Caco-2 (cell line): Measurements from ENCODE around the gene MYO7A. TPM values are rescaled to one million over a fixed set of nuclear protein-coding genes. Genes with fewer than 3 reads are reported as not detected.

Experiments
- Bru-seq: library from RNA; stranded (reverse); fragments of 400-500 nt; gene quantifications from one replicate; lab custom pipeline; 2021; lab: Mats Ljungman, UMichigan
- BruChase-seq, 2 experiments: library from RNA; stranded (reverse); fragments of 400-500 nt; gene quantifications; one replicate each; lab custom pipeline; 2021; lab: Mats Ljungman, UMichigan
- BruUV-seq: library from RNA; stranded (reverse); fragments of 400-500 nt; replicated peaks from 2 replicates; lab custom pipeline; 2021; lab: Mats Ljungman, UMichigan
- CTCF ChIA-PET: fragments of 300-600 bp; sonication (Branson Sonifier 250); formaldehyde crosslinking; loops from one replicate; lab custom pipeline; 2022; ENCODE audit warnings: antibody characterized with exemption; lab: Charles Lee
- POLR2A ChIA-PET: fragments of 300-600 bp; sonication (Branson Sonifier 250); formaldehyde crosslinking; loops from one replicate; lab custom pipeline; 2022; ENCODE audit warnings: antibody characterized with exemption; lab: Charles Lee
- DNase-seq, 2 experiments: peaks; one replicate each; pipeline versions ENCODE4 v3.0.0 to v3.0.0-alpha.2; 2020 to 2022
- H3K27me3 ChIP-seq: replicated peaks from 2 replicates; pipeline ENCODE4 v1.6.0; 2011; ENCODE audit warnings: low read length; ENCODE audit not compliant: control insufficient read depth, insufficient read depth
- H3K36me3 ChIP-seq: 2 replicates; pipeline ENCODE4 v1.5.1; 2011; ENCODE audit warnings: low read length; ENCODE audit not compliant: control insufficient read depth, insufficient read depth
- H3K4me1 ChIP-seq: fragments of 250-450 bp; sonication (Bioruptor Pico); 2 replicates; pipeline ENCODE4 v1.5.1; 2020; ENCODE audit warnings: mild to moderate bottlenecking
- H3K4me3 ChIP-seq: 2 replicates; pipeline ENCODE4 v1.5.1; 2011; ENCODE audit warnings: low read depth, mild to moderate bottlenecking, control low read depth, low read length
- H3K9me3 ChIP-seq: fragments of 250-450 bp; sonication (Bioruptor Pico); 2 replicates; pipeline ENCODE4 v1.5.1; 2020; ENCODE audit warnings: mild to moderate bottlenecking, moderate library complexity
- H3K27ac Mint-ChIP-seq: one replicate; pipeline ENCODE4 v1.8.0; 2022; ENCODE audit warnings: mixed read lengths; ENCODE audit not compliant: unreplicated experiment
- H3K27me3 Mint-ChIP-seq: one replicate; pipeline ENCODE4 v1.8.0; 2022; ENCODE audit warnings: mixed read lengths; ENCODE audit not compliant: insufficient read depth, unreplicated experiment
- H3K36me3 Mint-ChIP-seq: one replicate; pipeline ENCODE4 v1.8.0; 2022; ENCODE audit warnings: mild to moderate bottlenecking, mixed read lengths; ENCODE audit not compliant: insufficient read depth, unreplicated experiment
- H3K4me1 Mint-ChIP-seq: one replicate; pipeline ENCODE4 v1.8.0; 2022; ENCODE audit warnings: low read depth, mixed read lengths; ENCODE audit not compliant: unreplicated experiment
- H3K4me3 Mint-ChIP-seq: one replicate; pipeline ENCODE4 v1.8.0; 2022; ENCODE audit warnings: mild to moderate bottlenecking, moderate library complexity, mixed read lengths; ENCODE audit not compliant: unreplicated experiment
- H3K9me3 Mint-ChIP-seq: one replicate; pipeline ENCODE4 v1.8.0; 2022; ENCODE audit warnings: mixed read lengths; ENCODE audit not compliant: unreplicated experiment
- intact Hi-C: fragments of 100-400 bp; cut with micrococcal nuclease; formaldehyde crosslinking; loops from one replicate; pipeline ENCODE4 v1.10.0; 2022; ENCODE audit not compliant: unreplicated experiment
- long read RNA-seq: library from polyadenylated mRNA; stranded (forward); transcript quantifications from one replicate; pipeline ENCODE4 v2.0.0, GENCODE V29; 2022
- total RNA-seq: library from RNA; stranded (reverse); gene quantifications from 2 replicates; pipeline ENCODE4 v1.2.3, GENCODE V29; 2022
- TF ChIP-seq, protein P1 (sequence below), 2 experiments: fragments of 200-600 bp in 1 of 2; IDR thresholded peaks; 1 replicate in 1 of 2; 2 replicates in 1 of 2; pipeline versions ENCODE4 v1.5.1 to v1.8.0; 2011 to 2022; ENCODE audit warnings: antibody characterized with exemption in 1 of 2, control low read depth in 1 of 2, inconsistent platforms in 1 of 2, low read depth in 1 of 2, low read length in 1 of 2, mild to moderate bottlenecking in 1 of 2, moderate library complexity in 1 of 2; ENCODE audit not compliant: insufficient read depth in 1 of 2, severe bottlenecking in 1 of 2, unreplicated experiment in 1 of 2

The MYO7A gene
- total RNA-seq (8.9 and 10.2 TPM in 2 replicates), Bru-seq, nascent RNA (percentile 41 among the genes with signal in this experiment), BruChase-seq, experiment 1, labeled RNA remaining after a 2-hour chase (percentile 37 among the genes with signal in this experiment), BruChase-seq, experiment 2, labeled RNA remaining after a 6-hour chase (percentile 46 among the genes with signal in this experiment)
- long read RNA-seq, partial matches to known transcripts: 4 of 8 reads
- long read RNA-seq, other reads (novel, unspliced or antisense): 4 of 8 reads

DNA sequence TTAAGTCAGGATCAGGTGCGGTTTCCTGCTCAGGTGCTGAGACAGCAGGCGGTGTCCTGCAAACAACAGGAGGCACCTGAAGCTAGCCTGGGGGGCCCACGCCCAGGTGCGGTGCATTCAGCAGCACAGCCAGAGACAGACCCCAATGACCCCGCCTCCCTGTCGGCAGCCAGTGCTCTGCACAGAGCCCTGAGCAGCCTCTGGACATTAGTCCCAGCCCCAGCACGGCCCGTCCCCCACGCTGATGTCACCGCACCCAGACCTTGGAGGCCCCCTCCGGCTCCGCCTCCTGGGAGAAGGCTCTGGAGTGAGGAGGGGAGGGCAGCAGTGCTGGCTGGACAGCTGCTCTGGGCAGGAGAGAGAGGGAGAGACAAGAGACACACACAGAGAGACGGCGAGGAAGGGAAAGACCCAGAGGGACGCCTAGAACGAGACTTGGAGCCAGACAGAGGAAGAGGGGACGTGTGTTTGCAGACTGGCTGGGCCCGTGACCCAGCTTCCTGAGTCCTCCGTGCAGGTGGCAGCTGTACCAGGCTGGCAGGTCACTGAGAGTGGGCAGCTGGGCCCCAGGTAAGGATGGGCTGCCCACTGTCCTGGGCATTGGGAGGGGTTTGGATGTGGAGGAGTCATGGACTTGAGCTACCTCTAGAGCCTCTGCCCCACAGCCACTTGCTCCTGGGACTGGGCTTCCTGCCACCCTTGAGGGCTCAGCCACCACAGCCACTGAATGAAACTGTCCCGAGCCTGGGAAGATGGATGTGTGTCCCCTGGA, at the start of gene MYO7A:
Gene MYO7A (plus strand): TSS at position 327 of the 772 bp plus-strand sequence. CDS start 2,389 bp downstream, outside the sequence.
- H3K4me1 ChIP-seq: peaks cover 10% of the 10 kb centered on the region
- H3K4me3 ChIP-seq: peak within 1 kb of the TSS; percentile 47
- intact Hi-C loops: loop anchor here (1.0 to 5.0 kb wide), 8 partner anchors 13 to 494 kb away; partner anchors contain the start of gene PAK1
- TF ChIP-seq, protein P1, sequence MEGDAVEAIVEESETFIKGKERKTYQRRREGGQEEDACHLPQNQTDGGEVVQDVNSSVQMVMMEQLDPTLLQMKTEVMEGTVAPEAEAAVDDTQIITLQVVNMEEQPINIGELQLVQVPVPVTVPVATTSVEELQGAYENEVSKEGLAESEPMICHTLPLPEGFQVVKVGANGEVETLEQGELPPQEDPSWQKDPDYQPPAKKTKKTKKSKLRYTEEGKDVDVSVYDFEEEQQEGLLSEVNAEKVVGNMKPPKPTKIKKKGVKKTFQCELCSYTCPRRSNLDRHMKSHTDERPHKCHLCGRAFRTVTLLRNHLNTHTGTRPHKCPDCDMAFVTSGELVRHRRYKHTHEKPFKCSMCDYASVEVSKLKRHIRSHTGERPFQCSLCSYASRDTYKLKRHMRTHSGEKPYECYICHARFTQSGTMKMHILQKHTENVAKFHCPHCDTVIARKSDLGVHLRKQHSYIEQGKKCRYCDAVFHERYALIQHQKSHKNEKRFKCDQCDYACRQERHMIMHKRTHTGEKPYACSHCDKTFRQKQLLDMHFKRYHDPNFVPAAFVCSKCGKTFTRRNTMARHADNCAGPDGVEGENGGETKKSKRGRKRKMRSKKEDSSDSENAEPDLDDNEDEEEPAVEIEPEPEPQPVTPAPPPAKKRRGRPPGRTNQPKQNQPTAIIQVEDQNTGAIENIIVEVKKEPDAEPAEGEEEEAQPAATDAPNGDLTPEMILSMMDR (IDR thresholded peaks at IDR 0.05; ENCODE audit: insufficient read depth in 1 of 2, low read depth in 1 of 2, low read length in 1 of 2, severe bottlenecking in 1 of 2, unreplicated experiment in 1 of 2): no peak
- peaks cover 17% of the 10 kb centered on the region for H3K36me3 Mint-ChIP-seq
- peak; percentile 98 to 99 for DNase-seq
- H3K27me3 ChIP-seq: no peaks in the 10 kb centered on the region
- peak within 1 kb of the TSS; percentile 69 for H3K4me3 Mint-ChIP-seq
- no peaks in the 10 kb centered on the region for H3K9me3 Mint-ChIP-seq
- no peaks in the 10 kb centered on the region for H3K27me3 Mint-ChIP-seq
- ChIA-PET POLR2A (interaction anchor here (0.6 kb wide), 2 partner anchors 16 to 55 kb away, joined by 3 read pairs; no protein-coding TSS in a partner anchor), CTCF (interaction anchor here (0.7 to 3.3 kb wide), 26 partner anchors 9 to 421 kb away, joined by 3 to 116 read pairs (median 4); partner anchors contain the start of gene CAPN5)
- no peaks in the 10 kb centered on the region for H3K36me3 ChIP-seq
- H3K9me3 ChIP-seq: no peaks in the 10 kb centered on the region
- BruUV-seq: TSS peak; percentile 71
- peaks cover 19% of the 10 kb centered on the region for H3K4me1 Mint-ChIP-seq
- H3K27ac Mint-ChIP-seq: peak within 1 kb of the TSS; percentile 72

DNA sequence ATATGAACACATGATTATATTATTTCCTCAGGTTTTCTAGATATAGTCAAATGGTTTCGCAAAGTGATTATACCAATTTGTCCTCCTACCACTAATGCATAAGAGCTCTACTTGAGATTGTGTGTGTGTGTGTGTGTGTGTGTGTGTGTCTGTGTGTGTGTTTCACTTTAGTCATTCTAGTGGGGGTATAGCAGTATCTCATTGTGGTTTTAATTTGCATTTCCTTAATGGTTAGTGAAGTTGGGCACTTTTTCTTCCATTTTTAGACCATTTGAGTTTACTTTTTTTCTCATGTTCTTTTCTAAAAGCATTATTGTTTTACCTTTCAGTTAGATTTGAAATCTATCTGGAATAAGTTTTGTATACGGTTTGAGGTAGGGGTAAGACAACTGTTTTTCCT, 48.4 kb upstream of the MYO7A start:
- Mint-ChIP-seq H3K27me3 (no peaks in the 10 kb centered on the region), H3K36me3 (no peaks in the 10 kb centered on the region), H3K4me3 (no peak overlapping the region), H3K27ac (no peak overlapping the region), H3K4me1 (peaks cover 7% of the 10 kb centered on the region), H3K9me3 (peaks cover 19% of the 10 kb centered on the region)
- intact Hi-C loops: no loop called here
- H3K36me3 ChIP-seq: no peaks in the 10 kb centered on the region
- no peak overlapping the region for H3K4me3 ChIP-seq
- ChIA-PET POLR2A (no interaction called here), CTCF (interaction anchor here (1.2 kb wide), 1 partner anchor 32 kb away, joined by 10 read pairs; no protein-coding TSS in a partner anchor)
- H3K27me3 ChIP-seq: no peaks in the 10 kb centered on the region
- H3K4me1 ChIP-seq: peaks cover 10% of the 10 kb centered on the region
- no TSS peak for BruUV-seq
- TF ChIP-seq, protein P1 (IDR thresholded peaks at IDR 0.05; ENCODE audit: insufficient read depth in 1 of 2, low read depth in 1 of 2, low read length in 1 of 2, severe bottlenecking in 1 of 2, unreplicated experiment in 1 of 2): no peak
- no peak for DNase-seq
- H3K9me3 ChIP-seq: peaks cover 11% of the 10 kb centered on the region

DNA sequence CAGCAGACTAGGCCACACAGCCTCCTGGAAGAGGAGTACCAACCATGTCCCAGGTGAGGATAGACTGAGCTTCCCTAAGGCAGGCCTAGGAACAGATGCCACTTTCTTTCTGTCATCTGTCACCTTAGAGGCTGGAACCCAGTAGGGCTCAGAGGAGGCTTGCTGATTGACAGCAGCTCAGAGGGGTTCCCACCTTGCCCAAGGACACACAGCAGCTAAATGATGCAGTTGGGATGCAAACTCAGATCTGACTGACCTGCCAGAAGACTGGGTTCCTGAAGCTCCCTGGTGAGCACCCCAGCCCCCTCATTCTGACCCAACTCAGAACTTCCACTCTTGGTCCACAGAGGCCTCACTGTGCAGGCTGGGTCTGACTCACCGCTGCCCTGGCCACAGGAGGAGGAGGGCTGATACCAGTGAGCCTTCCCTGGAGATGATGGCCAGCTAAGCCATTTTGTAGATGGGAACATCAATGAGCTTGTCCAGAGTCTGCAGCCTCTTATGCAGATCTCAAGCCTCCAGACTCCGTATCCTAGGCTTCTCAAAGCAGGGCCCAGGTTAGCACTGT, 47.3 kb upstream of the MYO7A start:
- Histone ChIP-seq H3K4me1 (peaks cover under 1% of the 10 kb centered on the region; the same call in 1 of the 2 replicates), H3K4me3 (no peak overlapping the region), H3K36me3 (no peaks in the 10 kb centered on the region), H3K9me3 (peaks cover 11% of the 10 kb centered on the region), H3K27me3 (no peaks in the 10 kb centered on the region)
- intact Hi-C loops: no loop called here
- ChIA-PET POLR2A (no interaction called here), CTCF (interaction anchor here (1.0 to 1.2 kb wide), 2 partner anchors 11 to 33 kb away, joined by 7 to 10 read pairs; no protein-coding TSS in a partner anchor)
- no TSS peak for BruUV-seq
- Mint-ChIP-seq H3K27me3 (no peaks in the 10 kb centered on the region), H3K4me3 (no peak overlapping the region), H3K27ac (no peak overlapping the region), H3K9me3 (peaks cover 19% of the 10 kb centered on the region), H3K4me1 (peaks cover 3% of the 10 kb centered on the region), H3K36me3 (no peaks in the 10 kb centered on the region)
- peak in 1 of 2 experiments; percentile 26 for DNase-seq
- TF ChIP-seq, protein P1 (IDR thresholded peaks at IDR 0.05; ENCODE audit: insufficient read depth in 1 of 2, low read depth in 1 of 2, low read length in 1 of 2, severe bottlenecking in 1 of 2, unreplicated experiment in 1 of 2): no peak
